Ovary (tissue), 9 donors: ENCODE data around the gene MYBPC3. TPM values are rescaled to one million over a fixed set of nuclear protein-coding genes. Genes with fewer than 3 reads are reported as not detected.

Experiments
- DNase-seq, 5 donors: peaks; one replicate each; pipeline ENCODE4 v3.0.0-alpha.2; 2019 to 2020
- H3K27ac ChIP-seq, 2 donors: fragments of 200-600 bp; one replicate each; pipeline versions ENCODE4 v1.5.1 to v1.8.0; 2019 to 2022
- H3K27me3 ChIP-seq: fragments of 200-600 bp; one replicate; pipeline ENCODE4 v1.8.0; 2022
- H3K36me3 ChIP-seq: fragments of 200-600 bp; sonication (generic); one replicate; pipeline ENCODE4 v1.5.1; 2019
- H3K4me1 ChIP-seq: one replicate; pipeline ENCODE4 v1.8.1; 2013; ENCODE audit warnings: mild to moderate bottlenecking, moderate library complexity; ENCODE audit not compliant: insufficient read depth
- H3K4me3 ChIP-seq: fragments of 200-600 bp; sonication (generic); one replicate; pipeline ENCODE4 v1.5.1; 2017
- H3K9me3 ChIP-seq, 2 donors: fragments of 200-600 bp in 1 of 2; sonication (generic) in 1 of 2; one replicate each; pipeline versions ENCODE4 v1.5.1 to v1.8.1; 2013 to 2019; ENCODE audit warnings: mild to moderate bottlenecking in 1 of 2, moderate library complexity in 1 of 2
- EP300 ChIP-seq: sonication (generic); formaldehyde crosslinking; IDR thresholded peaks from one replicate; pipeline ENCODE4 v1.6.1; 2017; ENCODE audit warnings: antibody characterized with exemption
- POLR2A ChIP-seq: fragments of 450-650 bp; IDR thresholded peaks from one replicate; pipeline ENCODE4 v1.6.1; 2017; ENCODE audit warnings: antibody characterized with exemption, mild to moderate bottlenecking, moderate library complexity
- WGBS, 3 donors: extraction: QIAGEN DNeasy Blood & Tissue Kit in 1 of 3; methylation state at CpG; one replicate each; pipeline versions ENCODE4 v1.1.5 to v1.1.7; 2013 to 2017; 5-methylcytosine and 5-hydroxymethylcytosine counted together
- intact Hi-C, 4 donors: fragments of 100-400 bp; cut with DNase I; formaldehyde crosslinking; loops; one replicate each; pipeline versions ENCODE4 v1.11.0 to v1.15.1; 2022 to 2023
- microRNA-seq, 3 donors: library from miRNA; unstranded; fragments of <30 nt; microRNA quantifications; one replicate each; pipeline versions ENCODE4 to v1.2.0, GENCODE V29; 2019 to 2020
- polyA plus RNA-seq, 2 donors: library from polyadenylated mRNA; stranded (reverse); fragments of 200-250 nt in 1 of 2; fragments of 350-450 nt in 1 of 2; fragmentation: Illumina TruSeq in 1 of 2; extraction: RNeasy Lipid Tissue Mini Kit (QIAGEN cat#74804) in 1 of 2; gene quantifications; one replicate each; pipeline ENCODE4 v1.2.3, GENCODE V29; 2013 to 2014
- small RNA-seq: library from RNA; depleted of rRNA; stranded (forward); fragments of <200 nt; gene quantifications from one replicate; pipeline ENCODE3, GENCODE V24; 2016
- total RNA-seq, 7 donors: library from RNA; depleted of rRNA in 2 of 7; stranded (reverse); fragments of >200 nt in 2 of 7; fragmentation: NEBNext Ultra II Directional in 3 of 7; extraction: Animal tissue kit (Norgen Biotek cat#: 25700) in 3 of 7; gene quantifications; one replicate each; pipeline versions ENCODE4 v1.1.0 to v1.2.4, GENCODE V29; 2016 to 2023
- TF ChIP-seq, protein P1 (sequence below), 3 donors: fragments of 450-650 bp in 2 of 3; fragments of 200-600 bp in 1 of 3; IDR thresholded peaks; one replicate each; pipeline versions ENCODE4 v1.5.1 to v1.8.0; 2016 to 2022; ENCODE audit warnings: antibody characterized with exemption in 3 of 3, mild to moderate bottlenecking in 1 of 3
- donor health status: DM: no; HTN: no; CAD: no; lungs with moderate emphysema.
- donor health status: DM: no; HTN: no; CAD: no.
- donor health status: Bipolar disorder and iron deficiency.
- donor health status: DM: yes; HTN: yes; CAD: no.
- donor health status: DM: no; HTN: no; CAD: no.
- donor health status: DM: yes; HTN: yes; CAD: no.

MYBPC3 gene
- total and polyA plus RNA-seq, 9 donors = 0.05 to 0.40 (median 0.22) TPM; not detected in 4

DNA sequence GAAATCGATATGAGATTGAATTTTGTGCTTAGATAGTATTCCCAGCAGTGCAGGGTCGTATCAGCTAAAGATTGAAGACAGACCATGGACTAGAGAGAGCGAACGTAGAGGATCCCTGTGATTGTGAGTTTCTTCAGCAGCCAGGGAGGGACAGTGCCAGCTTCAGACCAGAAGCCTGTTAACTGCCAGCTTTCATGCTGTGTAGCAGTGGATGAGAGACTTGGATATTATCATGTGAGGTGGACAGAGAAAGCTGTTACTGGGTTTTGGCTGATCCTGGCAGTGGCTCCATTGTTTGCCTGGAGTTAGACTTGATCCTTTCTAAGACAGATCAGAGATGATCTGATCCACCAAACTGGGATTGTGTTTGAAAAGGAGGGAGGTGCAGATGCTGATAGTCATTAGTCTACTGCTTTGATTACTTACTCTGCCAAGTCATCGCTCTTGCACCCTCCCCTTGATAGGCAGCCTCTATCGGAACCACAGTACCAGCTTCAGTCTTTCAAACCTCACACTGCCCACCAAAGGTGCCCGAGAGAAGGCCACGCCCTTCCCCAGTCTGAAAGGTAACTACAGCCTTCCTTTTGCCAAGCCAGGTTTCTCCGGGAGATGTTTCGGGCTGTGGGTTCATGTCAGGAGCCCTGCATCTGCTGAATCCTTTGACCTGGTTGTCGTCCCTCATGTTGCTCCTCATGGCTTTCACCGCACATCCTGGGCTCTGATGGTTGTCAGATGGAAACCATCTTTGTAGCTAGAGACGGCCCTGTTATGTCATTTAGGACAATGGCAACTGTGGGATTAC is 66.3 kb downstream of the MYBPC3 start:
- TF ChIP-seq EP300 (no peak), POLR2A (no peak)
- TF ChIP-seq, protein P1, sequence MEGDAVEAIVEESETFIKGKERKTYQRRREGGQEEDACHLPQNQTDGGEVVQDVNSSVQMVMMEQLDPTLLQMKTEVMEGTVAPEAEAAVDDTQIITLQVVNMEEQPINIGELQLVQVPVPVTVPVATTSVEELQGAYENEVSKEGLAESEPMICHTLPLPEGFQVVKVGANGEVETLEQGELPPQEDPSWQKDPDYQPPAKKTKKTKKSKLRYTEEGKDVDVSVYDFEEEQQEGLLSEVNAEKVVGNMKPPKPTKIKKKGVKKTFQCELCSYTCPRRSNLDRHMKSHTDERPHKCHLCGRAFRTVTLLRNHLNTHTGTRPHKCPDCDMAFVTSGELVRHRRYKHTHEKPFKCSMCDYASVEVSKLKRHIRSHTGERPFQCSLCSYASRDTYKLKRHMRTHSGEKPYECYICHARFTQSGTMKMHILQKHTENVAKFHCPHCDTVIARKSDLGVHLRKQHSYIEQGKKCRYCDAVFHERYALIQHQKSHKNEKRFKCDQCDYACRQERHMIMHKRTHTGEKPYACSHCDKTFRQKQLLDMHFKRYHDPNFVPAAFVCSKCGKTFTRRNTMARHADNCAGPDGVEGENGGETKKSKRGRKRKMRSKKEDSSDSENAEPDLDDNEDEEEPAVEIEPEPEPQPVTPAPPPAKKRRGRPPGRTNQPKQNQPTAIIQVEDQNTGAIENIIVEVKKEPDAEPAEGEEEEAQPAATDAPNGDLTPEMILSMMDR (IDR thresholded peaks at IDR 0.05) = no peak
- intact Hi-C loops = no loop called here
- no peak for DNase-seq
- Histone ChIP-seq H3K4me1 (no peaks in the 10 kb centered on the region), H3K27ac (no peak overlapping the region), H3K9me3 (no peaks in the 10 kb centered on the region), H3K36me3 (no peaks in the 10 kb centered on the region), H3K27me3 (no peaks in the 10 kb centered on the region), H3K4me3 (no peak overlapping the region)
- 92% methylated on average over 13 of the region's 13 CpGs for WGBS, 3 donors

DNA sequence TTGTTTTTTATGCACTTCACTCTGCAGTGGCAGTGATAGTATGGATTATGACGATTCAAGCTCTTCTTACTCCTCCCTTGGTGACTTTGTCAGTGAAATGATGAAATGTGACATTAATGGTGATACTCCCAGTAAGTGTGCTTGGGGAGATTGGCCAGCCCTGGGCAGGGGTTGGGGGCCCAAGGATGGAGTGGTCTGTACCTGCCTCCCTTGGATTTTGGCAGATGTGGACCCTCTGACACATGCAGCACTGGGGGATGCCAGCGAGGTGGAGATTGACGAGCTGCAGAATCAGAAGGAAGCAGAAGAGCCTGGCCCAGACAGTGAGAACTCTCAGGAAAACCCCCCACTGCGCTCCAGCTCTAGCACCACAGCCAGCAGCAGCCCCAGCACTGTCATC is 68.4 kb downstream of the MYBPC3 start:
- H3K36me3 ChIP-seq = no peaks in the 10 kb centered on the region
- DNase-seq = no peak
- H3K27me3 ChIP-seq = no peaks in the 10 kb centered on the region
- no peaks in the 10 kb centered on the region for H3K4me1 ChIP-seq
- WGBS, 3 donors = 92 to 94% (median 93%) methylated on average over 4 of the region's 4 CpGs
- intact Hi-C loops = no loop called here
- no peak for TF ChIP-seq POLR2A
- TF ChIP-seq, protein P1 (IDR thresholded peaks at IDR 0.05) = no peak
- no peak overlapping the region for H3K27ac ChIP-seq
- H3K9me3 ChIP-seq = no peaks in the 10 kb centered on the region
- H3K4me3 ChIP-seq = no peak overlapping the region

GRCh38 chr11:47282462-47282861 is 70.0 kb downstream of the MYBPC3 start:
- Histone ChIP-seq H3K27ac (no peak overlapping the region), H3K27me3 (no peaks in the 10 kb centered on the region), H3K9me3 (no peaks in the 10 kb centered on the region), H3K4me3 (no peak overlapping the region), H3K4me1 (no peaks in the 10 kb centered on the region), H3K36me3 (no peaks in the 10 kb centered on the region)
- DNase-seq = no peak
- WGBS, 3 donors = 92 to 93% (median 92%) methylated on average over 7 of the region's 7 CpGs
- no peak for TF ChIP-seq EP300
- TF ChIP-seq POLR2A = no peak
- TF ChIP-seq, protein P1 (IDR thresholded peaks at IDR 0.05) = no peak
- intact Hi-C loops = no loop called here

Small RNA genes within 50 kb of the gene (microRNA-seq; reads per million reads assigned to microRNA genes)
- gene MIR4487 = 0 reads per million in 3 donors

Small RNA genes within 50 kb of the gene (small RNA-seq; reads per million reads assigned to genes)
- not detected for gene MIR4487

Other genes starting within 250 kb of the MYBPC3 start
- 10 to 100 TPM; 66.0 to 94.9 (median 75.2) TPM for gene ARFGAP2, start 175.8 kb downstream of the MYBPC3 start, total RNA-seq
- 10 to 100 TPM; 41.5 to 65.2 TPM for gene ARFGAP2, start 175.8 kb downstream of the MYBPC3 start, polyA plus RNA-seq
- 10 to 100 TPM; 26.1 to 69.8 (median 40.8) TPM for gene PACSIN3, start 166.3 kb downstream of the MYBPC3 start, total RNA-seq
- gene PACSIN3, start 166.3 kb downstream of the MYBPC3 start, polyA plus RNA-seq = 10 to 100 TPM in 1 of 2 donors, 1 to 10 TPM in 1; 2.9 to 25.7 TPM
- gene DDB2, start 137.7 kb downstream of the MYBPC3 start, total RNA-seq = 10 to 100 TPM; 20.0 to 34.7 (median 25.8) TPM
- gene DDB2, start 137.7 kb downstream of the MYBPC3 start, polyA plus RNA-seq = 10 to 100 TPM; 21.1 to 40.6 TPM
- 10 to 100 TPM; 15.1 to 25.5 (median 18.7) TPM for gene ACP2, start 103.9 kb downstream of the MYBPC3 start, total RNA-seq
- gene ACP2, start 103.9 kb downstream of the MYBPC3 start, polyA plus RNA-seq = 10 to 100 TPM; 14.7 to 20.1 TPM
- 10 to 100 TPM; 19.4 to 39.7 (median 29.0) TPM for gene NR1H3, start 94.7 kb downstream of the MYBPC3 start, total RNA-seq
- gene NR1H3, start 94.7 kb downstream of the MYBPC3 start, polyA plus RNA-seq = 10 to 100 TPM; 18.0 to 27.0 TPM
- 10 to 100 TPM; 29.7 to 53.5 (median 40.1) TPM for gene MADD, start 82.6 kb downstream of the MYBPC3 start, total RNA-seq
- gene MADD, start 82.6 kb downstream of the MYBPC3 start, polyA plus RNA-seq = 10 to 100 TPM; 20.3 to 35.4 TPM
- 10 to 100 TPM in 2 of 7 donors, 1 to 10 TPM in 5; 5.1 to 21.5 (median 8.5) TPM for gene SPI1, start 25.8 kb upstream of the MYBPC3 start, total RNA-seq
- gene SPI1, start 25.8 kb upstream of the MYBPC3 start, polyA plus RNA-seq = 1 to 10 TPM; 3.9 to 6.8 TPM
- gene SLC39A13, start 55.9 kb upstream of the MYBPC3 start, total RNA-seq = 10 to 100 TPM; 38.7 to 60.2 (median 51.7) TPM
- gene SLC39A13, start 55.9 kb upstream of the MYBPC3 start, polyA plus RNA-seq = 10 to 100 TPM in 1 of 2 donors, 1 to 10 TPM in 1; 2.8 to 54.8 TPM
- 10 to 100 TPM; 60.7 to 89.6 (median 79.4) TPM for gene PSMC3, start 73.7 kb upstream of the MYBPC3 start, total RNA-seq
- 100 to 1,000 TPM; 104 to 267 TPM for gene PSMC3, start 73.7 kb upstream of the MYBPC3 start, polyA plus RNA-seq
- gene RAPSN, start 96.4 kb upstream of the MYBPC3 start, total RNA-seq = under 1 TPM in 3 of 7 donors, not detected in 4; 0.23 to 0.43 (median 0.32) TPM
- gene RAPSN, start 96.4 kb upstream of the MYBPC3 start, polyA plus RNA-seq = under 1 TPM in 1 of 2 donors, not detected in 1; 0.08 TPM
- 100 to 1,000 TPM in 1 of 7 donors, 10 to 100 TPM in 6; 64.0 to 109 (median 74.9) TPM for gene CELF1, start 200.4 kb upstream of the MYBPC3 start, total RNA-seq
- 10 to 100 TPM; 25.0 to 48.3 TPM for gene CELF1, start 200.4 kb upstream of the MYBPC3 start, polyA plus RNA-seq
- 100 to 1,000 TPM in 1 of 7 donors, 10 to 100 TPM in 6; 33.8 to 103 (median 36.7) TPM for gene PTPMT1, start 212.9 kb upstream of the MYBPC3 start, total RNA-seq
- 10 to 100 TPM; 51.0 to 60.7 TPM for gene PTPMT1, start 212.9 kb upstream of the MYBPC3 start, polyA plus RNA-seq
- gene KBTBD4, start 226.3 kb upstream of the MYBPC3 start, total RNA-seq = 10 to 100 TPM; 14.4 to 21.6 (median 17.9) TPM
- 10 to 100 TPM; 19.3 to 23.5 TPM for gene KBTBD4, start 226.3 kb upstream of the MYBPC3 start, polyA plus RNA-seq
- 10 to 100 TPM; 40.8 to 73.2 (median 60.2) TPM for gene NDUFS3, start 226.4 kb upstream of the MYBPC3 start, total RNA-seq
- gene NDUFS3, start 226.4 kb upstream of the MYBPC3 start, polyA plus RNA-seq = 10 to 100 TPM; 61.4 to 76.9 TPM
- gene FAM180B, start 234.0 kb upstream of the MYBPC3 start, total RNA-seq = not detected
- gene FAM180B, start 234.0 kb upstream of the MYBPC3 start, polyA plus RNA-seq = under 1 TPM in 1 of 2 donors, not detected in 1; 0.62 TPM
- 10 to 100 TPM in 6 of 7 donors, 1 to 10 TPM in 1; 9.1 to 29.6 (median 14.8) TPM for gene C1QTNF4, start 241.7 kb upstream of the MYBPC3 start, total RNA-seq
- gene C1QTNF4, start 241.7 kb upstream of the MYBPC3 start, polyA plus RNA-seq = 10 to 100 TPM in 1 of 2 donors, not detected in 1; 22.2 TPM